Measurements from ENCODE around the gene SPA17. TPM values are rescaled to one million over a fixed set of nuclear protein-coding genes. Genes with fewer than 3 reads are reported as not detected.

The SPA17 gene
- total RNA-seq, 1 experiment from 2014 or later: 22.9 TPM

DNA sequence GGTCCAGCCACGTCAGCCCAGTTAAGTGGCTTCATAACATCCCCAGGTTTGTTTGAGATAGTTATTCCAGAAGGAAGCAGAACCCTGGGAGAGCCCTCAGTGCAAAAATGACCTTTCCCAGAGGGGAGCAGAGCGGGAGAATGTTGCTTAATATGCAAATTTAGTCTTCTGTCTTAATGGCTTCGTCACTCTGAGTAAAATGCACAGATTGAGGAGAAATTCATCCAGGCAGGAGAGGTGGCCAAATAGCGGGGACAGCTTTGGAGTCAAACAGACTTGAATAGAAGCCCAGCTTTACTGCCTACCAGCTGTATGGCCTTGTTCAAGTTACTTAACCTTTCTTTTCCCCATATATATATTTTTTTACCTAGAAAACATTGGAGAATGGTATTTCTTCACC lies 53.8 kb downstream of the SPA17 start:
- ChIA-PET POLR2A (ENCODE audit: low non-redundant PET) (no interaction called here), CTCF (no interaction called here)
- Histone ChIP-seq H3K36me3 (ENCODE audit: insufficient read depth, low read length, poor library complexity, severe bottlenecking) (no peaks in the 10 kb centered on the region), H3K27me3 (replicated peaks; ENCODE audit: insufficient read depth, low read depth, low read length, poor library complexity) (no peaks in the 10 kb centered on the region), H3K4me1 (ENCODE audit: insufficient read depth, low read length, poor library complexity, severe bottlenecking) (peaks cover 67% of the 10 kb centered on the region), H3K4me3 (ENCODE audit: low read depth, low read length, poor library complexity, severe bottlenecking) (no peak overlapping the region), H3K27ac (ENCODE audit: low read depth, low read length, poor library complexity, severe bottlenecking) (peak overlapping the region; percentile 17), H3K9me3 (ENCODE audit: low read depth, low read length, poor library complexity, severe bottlenecking) (no peaks in the 10 kb centered on the region)
- TF ChIP-seq, protein P1, sequence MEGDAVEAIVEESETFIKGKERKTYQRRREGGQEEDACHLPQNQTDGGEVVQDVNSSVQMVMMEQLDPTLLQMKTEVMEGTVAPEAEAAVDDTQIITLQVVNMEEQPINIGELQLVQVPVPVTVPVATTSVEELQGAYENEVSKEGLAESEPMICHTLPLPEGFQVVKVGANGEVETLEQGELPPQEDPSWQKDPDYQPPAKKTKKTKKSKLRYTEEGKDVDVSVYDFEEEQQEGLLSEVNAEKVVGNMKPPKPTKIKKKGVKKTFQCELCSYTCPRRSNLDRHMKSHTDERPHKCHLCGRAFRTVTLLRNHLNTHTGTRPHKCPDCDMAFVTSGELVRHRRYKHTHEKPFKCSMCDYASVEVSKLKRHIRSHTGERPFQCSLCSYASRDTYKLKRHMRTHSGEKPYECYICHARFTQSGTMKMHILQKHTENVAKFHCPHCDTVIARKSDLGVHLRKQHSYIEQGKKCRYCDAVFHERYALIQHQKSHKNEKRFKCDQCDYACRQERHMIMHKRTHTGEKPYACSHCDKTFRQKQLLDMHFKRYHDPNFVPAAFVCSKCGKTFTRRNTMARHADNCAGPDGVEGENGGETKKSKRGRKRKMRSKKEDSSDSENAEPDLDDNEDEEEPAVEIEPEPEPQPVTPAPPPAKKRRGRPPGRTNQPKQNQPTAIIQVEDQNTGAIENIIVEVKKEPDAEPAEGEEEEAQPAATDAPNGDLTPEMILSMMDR (conservative IDR thresholded peaks at IDR 0.05; ENCODE audit: low read depth, low read length): no peak
- no peak for TF ChIP-seq EZH2 (IDR thresholded peaks at IDR 0.05; ENCODE audit: borderline replicate concordance, low read depth, low read length, poor library complexity, severe bottlenecking)
- intact Hi-C loops (cut with micrococcal nuclease; ENCODE audit: unreplicated experiment): no loop called here
- DNase-seq (ENCODE audit: low spot score): no peak
- BruUV-seq (replicated peaks): no TSS peak

DNA sequence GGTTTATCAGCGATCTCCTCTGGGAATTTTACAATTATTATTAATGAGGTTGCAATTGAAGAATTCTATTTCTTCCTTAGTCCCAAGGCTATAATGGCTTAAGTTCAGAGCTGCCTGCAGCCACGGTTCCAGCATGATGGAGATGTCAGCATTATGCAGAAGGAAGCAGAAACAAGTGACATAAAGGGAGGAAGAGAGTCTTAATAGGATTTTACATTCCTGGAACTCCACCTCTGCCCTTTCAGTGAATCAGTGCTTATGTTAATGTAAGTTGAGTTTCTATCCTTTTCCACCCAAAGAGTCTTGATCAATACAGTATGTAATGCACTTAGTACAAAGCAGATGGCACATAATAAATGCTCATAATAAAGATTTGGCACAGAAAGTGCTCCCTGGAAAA lies 54.4 kb downstream of the SPA17 start:
- intact Hi-C loops (cut with micrococcal nuclease; ENCODE audit: unreplicated experiment): no loop called here
- POLR2A ChIA-PET (ENCODE audit: low non-redundant PET): no interaction called here
- CTCF ChIA-PET: no interaction called here
- Histone ChIP-seq H3K27me3 (replicated peaks; ENCODE audit: insufficient read depth, low read depth, low read length, poor library complexity) (no peaks in the 10 kb centered on the region), H3K36me3 (ENCODE audit: insufficient read depth, low read length, poor library complexity, severe bottlenecking) (no peaks in the 10 kb centered on the region), H3K9me3 (ENCODE audit: low read depth, low read length, poor library complexity, severe bottlenecking) (no peaks in the 10 kb centered on the region), H3K27ac (ENCODE audit: low read depth, low read length, poor library complexity, severe bottlenecking) (no peak overlapping the region), H3K4me1 (ENCODE audit: insufficient read depth, low read length, poor library complexity, severe bottlenecking) (peaks cover 65% of the 10 kb centered on the region), H3K4me3 (ENCODE audit: low read depth, low read length, poor library complexity, severe bottlenecking) (no peak overlapping the region)
- peak; percentile 46 for DNase-seq (ENCODE audit: low spot score)
- TF ChIP-seq EZH2 (IDR thresholded peaks at IDR 0.05; ENCODE audit: borderline replicate concordance, low read depth, low read length, poor library complexity, severe bottlenecking): no peak
- TF ChIP-seq, protein P1 (conservative IDR thresholded peaks at IDR 0.05; ENCODE audit: low read depth, low read length): no peak
- no TSS peak for BruUV-seq (replicated peaks)

DNA sequence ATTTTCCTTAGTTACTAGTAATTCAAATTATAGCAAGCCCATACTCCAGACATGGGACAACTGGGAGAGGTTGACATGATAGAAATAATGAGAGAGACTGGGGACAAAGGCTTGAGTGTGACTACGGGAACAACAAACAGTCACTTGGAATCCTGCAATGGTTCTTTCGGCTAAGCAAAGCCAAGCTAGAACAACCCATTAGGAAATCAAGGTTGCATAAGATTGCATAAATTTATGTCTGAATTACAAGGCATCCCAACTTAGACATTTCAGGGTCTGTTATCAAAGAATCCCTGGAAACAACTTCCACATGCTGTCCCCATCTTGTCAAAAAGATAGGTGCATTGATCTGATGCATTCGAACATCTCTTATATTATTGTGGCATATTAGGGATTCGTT lies 55.9 kb downstream of the SPA17 start:
- Histone ChIP-seq H3K27me3 (replicated peaks; ENCODE audit: insufficient read depth, low read depth, low read length, poor library complexity) (no peaks in the 10 kb centered on the region), H3K4me3 (ENCODE audit: low read depth, low read length, poor library complexity, severe bottlenecking) (no peak overlapping the region), H3K9me3 (ENCODE audit: low read depth, low read length, poor library complexity, severe bottlenecking) (no peaks in the 10 kb centered on the region), H3K4me1 (ENCODE audit: insufficient read depth, low read length, poor library complexity, severe bottlenecking) (peaks cover 51% of the 10 kb centered on the region), H3K36me3 (ENCODE audit: insufficient read depth, low read length, poor library complexity, severe bottlenecking) (no peaks in the 10 kb centered on the region), H3K27ac (ENCODE audit: low read depth, low read length, poor library complexity, severe bottlenecking) (no peak overlapping the region)
- no TSS peak for BruUV-seq (replicated peaks)
- no peak for TF ChIP-seq EZH2 (IDR thresholded peaks at IDR 0.05; ENCODE audit: borderline replicate concordance, low read depth, low read length, poor library complexity, severe bottlenecking)
- TF ChIP-seq, protein P1 (conservative IDR thresholded peaks at IDR 0.05; ENCODE audit: low read depth, low read length): no peak
- intact Hi-C loops (cut with micrococcal nuclease; ENCODE audit: unreplicated experiment): no loop called here
- no peak for DNase-seq (ENCODE audit: low spot score)
- ChIA-PET CTCF (no interaction called here), POLR2A (ENCODE audit: low non-redundant PET) (no interaction called here)

Data from A673 (cell line).